ENCODE results near the gene MCHR1.

DNA sequence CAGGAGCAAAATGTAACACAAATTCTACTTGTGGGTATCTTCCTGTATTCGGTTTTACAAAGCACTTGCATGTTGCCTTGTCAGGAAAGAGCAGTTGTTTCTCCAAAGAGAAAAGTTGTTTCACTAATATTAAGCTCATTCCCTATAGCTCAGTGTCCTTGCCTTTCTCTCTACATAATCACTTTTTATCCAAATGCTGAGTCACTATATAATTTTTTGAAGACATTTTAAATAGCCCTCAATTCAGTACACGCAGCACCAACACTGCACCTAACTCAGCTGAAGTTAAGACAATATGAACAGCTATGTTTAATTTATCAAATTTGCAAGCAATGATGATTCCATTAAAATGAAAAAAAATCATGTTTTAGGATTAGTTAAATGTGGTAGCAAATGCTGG, 28.2 kb upstream of the MCHR1 start:
- TF ChIP-seq POLR2AphosphoS5 (IDR thresholded peaks at IDR 0.05; ENCODE audit: borderline replicate concordance, low read depth, low read length) (no peak), EZH2 (IDR thresholded peaks at IDR 0.05) (no peak), FOXP2 (optimal IDR thresholded peaks at IDR 0.05; ENCODE audit: control extremely low read depth, extremely low read length, insufficient read depth) (no peak)

Measured in SK-N-MC (cell line).